ENCODE measurements around the gene KRTAP1-3. TPM values are rescaled to one million over a fixed set of nuclear protein-coding genes. Genes with fewer than 3 reads are reported as not detected.

The KRTAP1-3 gene
- total and polyA plus RNA-seq, 2 of the 4 experiments (the other 2 are of a cell fraction) = not detected

DNA sequence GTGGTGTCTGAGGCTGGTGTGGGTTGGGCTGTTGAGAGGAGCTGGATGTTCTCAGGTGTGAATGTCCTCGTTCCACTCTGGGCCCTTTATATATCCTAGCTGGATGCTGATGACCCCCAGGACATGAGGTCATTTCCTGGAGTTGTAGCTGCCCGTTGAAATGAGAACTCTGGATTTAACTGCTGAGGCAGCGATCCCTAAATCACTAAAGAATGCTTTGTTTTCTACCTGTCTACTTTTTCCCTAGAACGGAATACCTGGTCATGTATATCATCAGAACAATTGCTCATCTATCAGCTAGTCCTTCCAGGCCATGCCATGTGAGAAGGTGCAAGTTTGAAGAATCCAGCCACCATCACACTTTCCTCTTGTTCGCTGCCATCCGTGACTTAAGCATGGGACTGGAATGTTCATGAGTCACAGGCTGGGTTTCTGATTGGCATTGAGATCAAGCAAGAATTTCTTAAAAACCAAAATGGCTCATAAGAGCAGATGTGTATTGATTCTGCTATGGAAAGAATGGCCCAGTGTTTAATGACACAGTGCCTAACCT lies 25.5 kb upstream of the KRTAP1-3 start, which contains the start of gene KRTAP2-3:
KRTAP2-3 (minus strand) TSS at position 63 of the 553 bp plus-strand sequence. CDS start 64 bp downstream, outside the sequence.
- WGBS, 2 experiments (ENCODE audit: extremely low coverage in 2 of 2, insufficient read length in 1 of 2) = 52% methylated on average over 3 of the region's 6 CpGs; no CpG with 5 or more reads in 1 of the 2 experiments
- Histone ChIP-seq H3K4ac (ENCODE audit: low read depth, low read length) (peak within 1 kb of the TSS; percentile 98), H3K4me3 (ENCODE audit: insufficient read depth, low read depth, low read length) (no peak within 1 kb of the TSS), H3K27ac (ENCODE audit: insufficient read depth, low read length) (peak within 1 kb of the TSS; percentile 94), H2BK15ac (ENCODE audit: low read depth, low read length) (peak within 1 kb of the TSS; percentile 53; the same call in 2 of the 3 replicates), H3K79me1 (ENCODE audit: low read depth in 1 of 2, low read length in 2 of 2) (no peaks in the 10 kb centered on the region), H2AK5ac (ENCODE audit: low read depth, low read length) (peak within 1 kb of the TSS; percentile 93), H2AK9ac (replicated peaks; ENCODE audit: low read depth, low read length, poor library complexity) (peak within 1 kb of the TSS; percentile 18), H3K4me2 (ENCODE audit: low read depth, low read length) (peak within 1 kb of the TSS; percentile 72), H2BK120ac (ENCODE audit: low read depth, low read length) (peak within 1 kb of the TSS; percentile 99), H4K91ac (ENCODE audit: insufficient read depth, low read depth, low read length) (peak within 1 kb of the TSS; percentile 92), H3K36me3 (ENCODE audit: control insufficient read depth, insufficient read depth, low read length) (no peaks in the 10 kb centered on the region), H3K9ac (ENCODE audit: low read depth, low read length) (peak within 1 kb of the TSS; percentile 55; the same call in 1 of the 2 replicates), H3K9me3 (ENCODE audit: control insufficient read depth, insufficient read depth, low read length) (no peaks in the 10 kb centered on the region), H2BK5ac (ENCODE audit: low read depth, low read length, poor library complexity, severe bottlenecking) (peak within 1 kb of the TSS; percentile 98), H2BK20ac (ENCODE audit: low read depth, low read length) (peak within 1 kb of the TSS; percentile 100), H3K4me1 (ENCODE audit: control insufficient read depth, insufficient read depth, low read length) (peaks cover 16% of the 10 kb centered on the region), H3K56ac (ENCODE audit: extremely low read depth, insufficient read depth, low read length) (peak within 1 kb of the TSS; percentile 86), H3K9me1 (ENCODE audit: insufficient read depth, low read length) (peaks cover 2% of the 10 kb centered on the region; the same call in 1 of the 2 replicates), H3K23ac (ENCODE audit: low read depth, low read length) (peak within 1 kb of the TSS; percentile 97), H4K20me1 (ENCODE audit: insufficient read depth, low read length) (no peaks in the 10 kb centered on the region), H4K5ac (ENCODE audit: low read depth, low read length) (peak within 1 kb of the TSS; percentile 97), H4K8ac (ENCODE audit: low read depth in 2 of 2, low read length in 2 of 2) (peak within 1 kb of the TSS; percentile 95 to 99), H3K18ac (ENCODE audit: low read depth, low read length) (peak within 1 kb of the TSS; percentile 99), H3K14ac (replicated peaks; ENCODE audit: low read depth, low read length) (peak within 1 kb of the TSS; percentile 96), H2AFZ (replicated peaks; ENCODE audit: low read length, poor library complexity) (no peak within 1 kb of the TSS), H3K27me3 (ENCODE audit: control insufficient read depth, insufficient read depth, low read length) (no peaks in the 10 kb centered on the region)
- in situ Hi-C loops (cut with MboI; ENCODE audit: low sequenced_read_pairs) = no loop called here
- ChIA-PET POLR2A (ENCODE audit: unreplicated experiment) (interaction anchor here (3.0 kb wide), 1 partner anchor 151 kb away, joined by 12 read pairs; no protein-coding TSS in a partner anchor), CTCF (interaction anchor here (1.1 to 2.1 kb wide), 2 partner anchors 21 to 262 kb away, joined by 3 to 7 read pairs; no protein-coding TSS in a partner anchor)
- ATAC-seq (ENCODE audit: low read depth) (peak; percentile 44), DNase-seq (peak; percentile 97)
- intact Hi-C loops (cut with micrococcal nuclease) = loop anchor here (2.0 to 5.0 kb wide), 5 partner anchors 151 to 587 kb away; no protein-coding TSS in a partner anchor
- no peak for TF ChIP-seq MXI1 (IDR thresholded peaks at IDR 0.05; ENCODE audit: borderline replicate concordance, low read depth, low read length)
- no peak for TF ChIP-seq RFX5 (IDR thresholded peaks at IDR 0.05; ENCODE audit: low read depth, low read length)
- TF ChIP-seq MAZ (IDR thresholded peaks at IDR 0.05; ENCODE audit: borderline replicate concordance, low read depth, low read length) = no peak
- peak; percentile 78 for TF ChIP-seq BHLHE40 (IDR thresholded peaks at IDR 0.05; ENCODE audit: low read depth, low read length)
- TF ChIP-seq, protein P1, sequence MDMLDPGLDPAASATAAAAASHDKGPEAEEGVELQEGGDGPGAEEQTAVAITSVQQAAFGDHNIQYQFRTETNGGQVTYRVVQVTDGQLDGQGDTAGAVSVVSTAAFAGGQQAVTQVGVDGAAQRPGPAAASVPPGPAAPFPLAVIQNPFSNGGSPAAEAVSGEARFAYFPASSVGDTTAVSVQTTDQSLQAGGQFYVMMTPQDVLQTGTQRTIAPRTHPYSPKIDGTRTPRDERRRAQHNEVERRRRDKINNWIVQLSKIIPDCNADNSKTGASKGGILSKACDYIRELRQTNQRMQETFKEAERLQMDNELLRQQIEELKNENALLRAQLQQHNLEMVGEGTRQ (IDR thresholded peaks at IDR 0.05; ENCODE audit: low read depth, low read length) = no peak
- TF ChIP-seq POLR2A (IDR thresholded peaks at IDR 0.05; ENCODE audit: low read depth, low read length) = no peak
- TF ChIP-seq MAFK (IDR thresholded peaks at IDR 0.05; ENCODE audit: low read depth, low read length) = peak; percentile 79
- TF ChIP-seq FOS (IDR thresholded peaks at IDR 0.05; ENCODE audit: low read depth, low read length) = peak; percentile 86
- BruUV-seq (replicated peaks) = no TSS peak
- dilution Hi-C loops (cut with HindIII; ENCODE audit: low sequenced_read_pairs, unreplicated experiment) = no loop called here

Measured in IMR-90 (cell line).